MCF 10A (cell line): Measurements from ENCODE around the gene USF1. TPM values are rescaled to one million over a fixed set of nuclear protein-coding genes. Genes with fewer than 3 reads are reported as not detected.
"Not testable (repeated sequence)": the region's sequence is repeated elsewhere in the genome, so short reads cannot be mapped to it uniquely, and the experiment has no call there.

ENCODE experiments used
- BruUV-seq: library from RNA; stranded (reverse); fragments of 400-500 nt; replicated peaks from 2 replicates; lab custom pipeline; 2021; lab: Mats Ljungman, UMichigan
- CTCF ChIA-PET: fragments of 300-600 bp; sonication (Branson Sonifier 250); formaldehyde crosslinking; extraction: SDS; loops from one replicate; lab custom pipeline; 2021; ENCODE audit warnings: antibody characterized with exemption, inconsistent platforms; lab: Yijun Ruan, JAX
- POLR2A ChIA-PET: fragments of 300-600, 350-650 bp; sonication (Branson Sonifier 250); formaldehyde crosslinking; extraction: SDS; loops from one replicate; lab custom pipeline; 2020; ENCODE audit warnings: antibody characterized with exemption, inconsistent platforms; lab: Yijun Ruan, JAX
- DNase-seq: peaks from one replicate; pipeline ENCODE4 v3.0.0-alpha.2; 2018; ENCODE audit not compliant: unreplicated experiment
- H3K27ac Mint-ChIP-seq: one replicate; pipeline ENCODE4 v1.8.0; 2022; ENCODE audit warnings: mild to moderate bottlenecking, low read depth, mixed read lengths; ENCODE audit not compliant: unreplicated experiment
- H3K27me3 Mint-ChIP-seq: one replicate; pipeline ENCODE4 v1.8.0; 2022; ENCODE audit warnings: mixed read lengths; ENCODE audit not compliant: insufficient read depth, unreplicated experiment
- H3K36me3 Mint-ChIP-seq: one replicate; pipeline ENCODE4 v1.8.0; 2022; ENCODE audit warnings: mild to moderate bottlenecking, moderate library complexity, mixed read lengths; ENCODE audit not compliant: insufficient read depth, unreplicated experiment
- H3K4me1 Mint-ChIP-seq: one replicate; pipeline ENCODE4 v1.8.0; 2022; ENCODE audit warnings: mixed read lengths; ENCODE audit not compliant: insufficient read depth, unreplicated experiment
- H3K4me3 Mint-ChIP-seq: one replicate; pipeline ENCODE4 v1.8.0; 2022; ENCODE audit warnings: mild to moderate bottlenecking, moderate library complexity, mixed read lengths; ENCODE audit not compliant: unreplicated experiment
- H3K9me3 Mint-ChIP-seq: one replicate; pipeline ENCODE4 v1.8.0; 2022; ENCODE audit warnings: mixed read lengths; ENCODE audit not compliant: unreplicated experiment
- intact Hi-C: fragments of 100-400 bp; cut with micrococcal nuclease; formaldehyde crosslinking; loops from 2 replicates; pipeline ENCODE4 v1.14.1; 2022
- total RNA-seq: library from RNA; stranded (reverse); gene quantifications from 2 replicates; pipeline ENCODE4 v1.2.3, GENCODE V29; 2022
- TF ChIP-seq, protein P1 (sequence below): fragments of 200-600 bp; IDR thresholded peaks from one replicate; pipeline ENCODE4 v1.8.0; 2022; ENCODE audit warnings: antibody characterized with exemption, mild to moderate bottlenecking; ENCODE audit not compliant: unreplicated experiment

Gene USF1
- total RNA-seq, 1 experiment from 2014 or later, result 48.8 TPM

DNA sequence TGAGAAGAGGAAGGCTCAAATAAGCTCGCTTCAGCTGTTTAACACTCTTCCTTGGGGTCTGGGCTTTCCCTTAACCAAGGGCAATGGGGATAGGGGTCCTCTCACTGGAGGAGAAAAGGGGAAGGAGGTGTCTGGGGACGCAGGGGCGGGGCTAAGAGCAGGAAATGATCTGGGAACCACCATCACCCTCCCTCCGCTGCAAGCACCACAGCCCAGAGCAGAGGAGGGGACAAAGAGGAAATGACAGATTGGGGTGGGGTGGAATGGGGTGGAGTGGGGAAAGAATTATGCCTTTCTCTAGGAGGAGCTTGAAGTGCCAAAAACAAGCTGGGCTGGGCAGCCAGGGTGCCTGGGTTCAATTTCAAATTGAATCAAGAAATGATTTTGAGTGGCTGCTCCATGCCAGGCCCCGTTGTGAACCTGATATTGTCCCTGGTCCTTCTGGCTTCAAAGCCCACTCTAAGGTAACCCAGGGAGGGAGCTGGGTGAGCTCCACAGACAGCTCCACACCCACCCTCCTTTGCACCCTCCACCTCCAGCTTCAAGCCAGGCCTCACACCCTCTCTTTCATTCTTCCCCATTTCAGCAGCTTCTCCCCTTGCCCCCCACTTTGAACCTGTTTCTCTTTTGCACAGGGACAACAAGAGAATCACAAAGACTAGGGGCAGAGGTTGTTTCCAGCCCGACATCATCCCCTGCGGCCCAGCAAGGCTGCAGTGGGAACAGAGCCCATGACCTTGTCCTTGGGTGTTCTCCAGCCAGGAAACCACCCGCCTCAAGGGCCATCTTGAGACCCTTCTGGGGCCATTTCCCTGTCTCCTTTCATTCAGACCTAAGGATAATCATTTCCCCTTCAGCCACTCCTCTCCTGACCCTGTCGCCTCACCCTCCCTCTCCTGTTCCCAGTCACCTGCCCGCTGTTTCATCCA is 22.8 kb upstream of the USF1 start:
- DNase-seq, result no peak
- H3K4me1 Mint-ChIP-seq, result peaks cover 27% of the 10 kb centered on the region
- no peaks in the 10 kb centered on the region for H3K9me3 Mint-ChIP-seq
- CTCF ChIA-PET, result interaction anchor here (0.7 to 14.2 kb wide), 5 partner anchors 27 to 237 kb away, joined by 3 to 331 read pairs (median 4); partner anchors contain the start of genes KLHDC9 and TOMM40L
- intact Hi-C loops, result no loop called here
- TF ChIP-seq, protein P1, sequence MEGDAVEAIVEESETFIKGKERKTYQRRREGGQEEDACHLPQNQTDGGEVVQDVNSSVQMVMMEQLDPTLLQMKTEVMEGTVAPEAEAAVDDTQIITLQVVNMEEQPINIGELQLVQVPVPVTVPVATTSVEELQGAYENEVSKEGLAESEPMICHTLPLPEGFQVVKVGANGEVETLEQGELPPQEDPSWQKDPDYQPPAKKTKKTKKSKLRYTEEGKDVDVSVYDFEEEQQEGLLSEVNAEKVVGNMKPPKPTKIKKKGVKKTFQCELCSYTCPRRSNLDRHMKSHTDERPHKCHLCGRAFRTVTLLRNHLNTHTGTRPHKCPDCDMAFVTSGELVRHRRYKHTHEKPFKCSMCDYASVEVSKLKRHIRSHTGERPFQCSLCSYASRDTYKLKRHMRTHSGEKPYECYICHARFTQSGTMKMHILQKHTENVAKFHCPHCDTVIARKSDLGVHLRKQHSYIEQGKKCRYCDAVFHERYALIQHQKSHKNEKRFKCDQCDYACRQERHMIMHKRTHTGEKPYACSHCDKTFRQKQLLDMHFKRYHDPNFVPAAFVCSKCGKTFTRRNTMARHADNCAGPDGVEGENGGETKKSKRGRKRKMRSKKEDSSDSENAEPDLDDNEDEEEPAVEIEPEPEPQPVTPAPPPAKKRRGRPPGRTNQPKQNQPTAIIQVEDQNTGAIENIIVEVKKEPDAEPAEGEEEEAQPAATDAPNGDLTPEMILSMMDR, result no peak
- H3K4me3 Mint-ChIP-seq, result no peak overlapping the region
- POLR2A ChIA-PET, result interaction anchor here (0.6 to 1.3 kb wide), 3 partner anchors 12 to 27 kb away, joined by 4 to 5 read pairs (median 5); partner anchors contain the start of gene USF1
- no TSS peak for BruUV-seq
- H3K27me3 Mint-ChIP-seq, result no peaks in the 10 kb centered on the region
- H3K36me3 Mint-ChIP-seq, result peaks cover 10% of the 10 kb centered on the region
- H3K27ac Mint-ChIP-seq, result no peak overlapping the region

DNA sequence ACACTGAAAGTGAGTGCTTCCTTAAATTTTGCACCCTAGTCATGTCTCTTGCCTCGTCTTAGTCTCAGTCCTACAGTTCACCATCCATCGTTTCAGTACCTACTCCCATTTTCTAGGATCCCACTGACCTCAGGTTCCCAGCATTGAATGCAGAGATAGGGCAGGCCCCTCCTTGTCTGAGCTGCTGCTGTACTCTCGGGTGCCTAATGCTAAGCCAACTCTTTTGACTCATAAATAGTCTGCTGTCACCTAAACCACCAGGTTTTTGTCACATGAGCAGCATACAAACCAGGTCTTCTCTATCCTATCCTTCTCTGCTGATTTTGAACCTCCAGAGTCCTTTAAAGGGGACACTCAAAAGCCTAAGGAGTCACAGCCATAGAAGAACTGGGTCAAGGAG is 20.9 kb upstream of the USF1 start:
- no peaks in the 10 kb centered on the region for H3K27me3 Mint-ChIP-seq
- no peak overlapping the region for H3K27ac Mint-ChIP-seq
- TF ChIP-seq, protein P1, result no peak

DNA sequence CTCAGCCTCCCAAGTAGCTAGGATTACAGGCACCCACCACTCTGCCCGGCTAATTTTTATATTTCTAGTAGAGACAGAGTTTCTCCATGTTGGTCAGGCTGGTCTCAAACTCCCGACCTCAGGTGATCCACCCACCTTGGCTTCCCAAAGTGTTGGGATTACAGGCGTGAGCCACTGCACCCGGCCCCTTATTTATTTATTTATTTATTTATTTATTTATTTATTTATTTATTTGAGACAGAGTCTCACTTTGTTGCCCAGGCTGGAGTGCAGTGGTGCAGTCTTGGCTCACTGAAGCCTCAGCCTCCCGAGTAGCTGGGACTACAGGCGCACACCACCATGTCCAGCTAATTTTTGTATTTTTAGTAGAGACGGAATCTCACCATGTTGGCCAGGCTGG is 19.9 kb upstream of the USF1 start:
- intact Hi-C loops, H3K4me1 Mint-ChIP-seq, H3K36me3 Mint-ChIP-seq, H3K27ac Mint-ChIP-seq, BruUV-seq, H3K4me3 Mint-ChIP-seq, H3K27me3 Mint-ChIP-seq, DNase-seq, H3K9me3 Mint-ChIP-seq: not testable (repeated sequence)
- ChIA-PET POLR2A (interaction anchor here (0.7 to 3.5 kb wide), 5 partner anchors 8 to 44 kb away, joined by 3 to 13 read pairs (median 3); partner anchors contain the start of genes F11R and USF1), CTCF (interaction anchor here (0.6 to 14.2 kb wide), 4 partner anchors 8 to 392 kb away, joined by 3 to 331 read pairs (median 4); partner anchors contain the start of genes KLHDC9 and USF1)

More for the DNA sequence above, 20.9 kb upstream of the USF1 start:
- H3K36me3 Mint-ChIP-seq, result no peaks in the 10 kb centered on the region
- DNase-seq, result no peak
- peaks cover 9% of the 10 kb centered on the region for H3K4me1 Mint-ChIP-seq
- H3K4me3 Mint-ChIP-seq, result no peak overlapping the region
- intact Hi-C loops, result no loop called here
- POLR2A ChIA-PET, result interaction anchor here (3.5 kb wide), 1 partner anchor 20 kb away, joined by 13 read pairs; the partner anchor contains the start of gene USF1
- BruUV-seq, result no TSS peak
- H3K9me3 Mint-ChIP-seq, result no peaks in the 10 kb centered on the region
- CTCF ChIA-PET, result interaction anchor here (0.6 to 14.2 kb wide), 2 partner anchors 31 to 76 kb away, joined by 3 to 331 read pairs; partner anchors contain the start of gene KLHDC9

DNA sequence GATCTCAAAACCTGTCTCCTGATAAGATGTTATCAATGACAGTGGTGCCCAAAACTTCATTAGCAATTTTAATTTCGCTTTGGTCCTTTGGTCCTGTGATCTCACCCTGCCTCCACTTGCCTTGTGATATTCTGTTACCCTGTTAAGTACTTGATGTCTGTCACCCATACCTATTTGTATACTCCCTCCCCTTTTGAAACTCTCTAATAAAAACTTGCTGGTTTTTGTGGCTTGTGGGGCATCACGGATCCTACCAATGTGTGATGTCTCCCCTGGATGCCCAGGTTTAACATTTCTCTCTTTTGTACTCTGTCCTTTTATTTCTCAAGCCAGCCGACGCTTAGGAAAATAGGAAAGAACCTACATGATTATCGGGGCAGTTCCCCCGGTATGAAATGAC is 18.2 kb upstream of the USF1 start:
- CTCF ChIA-PET, result interaction anchor here (14.2 kb wide), 1 partner anchor 33 kb away, joined by 331 read pairs; the partner anchor contains the start of gene KLHDC9

More for the DNA sequence above, 18.2 kb upstream of the USF1 start:
- H3K36me3 Mint-ChIP-seq, H3K9me3 Mint-ChIP-seq, DNase-seq, H3K4me1 Mint-ChIP-seq, BruUV-seq, H3K27me3 Mint-ChIP-seq, intact Hi-C loops, H3K27ac Mint-ChIP-seq, H3K4me3 Mint-ChIP-seq: not testable (repeated sequence)
- POLR2A ChIA-PET, result interaction anchor here (0.7 to 3.5 kb wide), 2 partner anchors 11 to 18 kb away, joined by 3 to 13 read pairs; partner anchors contain the start of gene USF1
